Dendritic cell treated with granulocyte-macrophage colony-stimulating factor and Interleukin-4, amounts not matched to agents 40 ng/mL and 50 ng/mL, for 4 days (primary cell): ENCODE results near the gene IL12A.

Source experiments
- H3K27ac Mint-ChIP-seq: one replicate; pipeline ENCODE4 v1.8.0; 2022; ENCODE audit warnings: mild to moderate bottlenecking, mixed read lengths
- H3K27me3 Mint-ChIP-seq: one replicate; pipeline ENCODE4 v1.8.0; 2022; ENCODE audit warnings: mild to moderate bottlenecking, mixed read lengths
- H3K36me3 Mint-ChIP-seq: one replicate; pipeline ENCODE4 v1.8.0; 2022; ENCODE audit warnings: low read depth, mixed read lengths
- H3K4me1 Mint-ChIP-seq: one replicate; pipeline ENCODE4 v1.8.0; 2022; ENCODE audit warnings: low read depth, mixed read lengths
- H3K4me3 Mint-ChIP-seq: one replicate; pipeline ENCODE4 v1.8.0; 2022; ENCODE audit warnings: mild to moderate bottlenecking, moderate library complexity, mixed read lengths
- H3K9me3 Mint-ChIP-seq: one replicate; pipeline ENCODE4 v1.8.0; 2022; ENCODE audit warnings: mixed read lengths
- intact Hi-C: fragments of 100-400 bp; cut with micrococcal nuclease; formaldehyde crosslinking; loops from one replicate; pipeline ENCODE4 v1.15.0; 2022

IL12A gene

GRCh38 chr3:160027541-160028195 lies 39.0 kb downstream of the IL12A start:
- no peaks in the 10 kb centered on the region for H3K36me3 Mint-ChIP-seq
- H3K27ac Mint-ChIP-seq: peak overlapping the region; percentile 16
- H3K27me3 Mint-ChIP-seq: no peaks in the 10 kb centered on the region
- H3K4me3 Mint-ChIP-seq: no peak overlapping the region
- peaks cover 16% of the 10 kb centered on the region for H3K4me1 Mint-ChIP-seq
- no peaks in the 10 kb centered on the region for H3K9me3 Mint-ChIP-seq
- intact Hi-C loops: no loop called here

GRCh38 chr3:160035757-160036156 lies 47.1 kb downstream of the IL12A start:
- Mint-ChIP-seq H3K36me3 (no peaks in the 10 kb centered on the region), H3K27ac (no peak overlapping the region), H3K4me3 (no peak overlapping the region), H3K4me1 (peaks cover 7% of the 10 kb centered on the region), H3K9me3 (no peaks in the 10 kb centered on the region), H3K27me3 (peaks cover 31% of the 10 kb centered on the region)
- intact Hi-C loops: loop anchor here (10.0 kb wide), 2 partner anchors 109 to 179 kb away; no protein-coding TSS in a partner anchor

GRCh38 chr3:160038862-160039562 lies 50.4 kb downstream of the IL12A start:
- intact Hi-C loops: loop anchor here (10.0 kb wide), 2 partner anchors 106 to 176 kb away; no protein-coding TSS in a partner anchor
- peaks cover 21% of the 10 kb centered on the region for H3K9me3 Mint-ChIP-seq
- peaks cover 6% of the 10 kb centered on the region for H3K36me3 Mint-ChIP-seq
- peaks cover 13% of the 10 kb centered on the region for H3K4me1 Mint-ChIP-seq
- peak overlapping the region; percentile 66 for H3K4me3 Mint-ChIP-seq
- H3K27me3 Mint-ChIP-seq: peaks cover 33% of the 10 kb centered on the region
- no peak overlapping the region for H3K27ac Mint-ChIP-seq

GRCh38 chr3:160040181-160040580 lies 51.5 kb downstream of the IL12A start:
- H3K27ac Mint-ChIP-seq: no peak overlapping the region
- intact Hi-C loops: no loop called here
- peaks cover 21% of the 10 kb centered on the region for H3K9me3 Mint-ChIP-seq
- peaks cover 13% of the 10 kb centered on the region for H3K4me1 Mint-ChIP-seq
- H3K4me3 Mint-ChIP-seq: no peak overlapping the region
- peaks cover 6% of the 10 kb centered on the region for H3K36me3 Mint-ChIP-seq
- H3K27me3 Mint-ChIP-seq: peaks cover 33% of the 10 kb centered on the region

- Mint-ChIP-seq H3K9me3 (peaks cover 21% of the 10 kb centered on the region), H3K27me3 (peaks cover 32% of the 10 kb centered on the region)
- intact Hi-C loops: no loop called here
These were observed 52.8 kb downstream of the IL12A start for GRCh38 chr3:160041465-160041864.

GRCh38 chr3:160044121-160044520 lies 55.5 kb downstream of the IL12A start:
- intact Hi-C loops: no loop called here
- peaks cover 14% of the 10 kb centered on the region for H3K27me3 Mint-ChIP-seq
- peaks cover 6% of the 10 kb centered on the region for H3K36me3 Mint-ChIP-seq
- H3K4me3 Mint-ChIP-seq: no peak overlapping the region
- H3K9me3 Mint-ChIP-seq: peaks cover 21% of the 10 kb centered on the region
- H3K4me1 Mint-ChIP-seq: peaks cover 12% of the 10 kb centered on the region
- H3K27ac Mint-ChIP-seq: no peak overlapping the region

More at GRCh38 chr3:160041465-160041864, 52.8 kb downstream of the IL12A start:
- H3K36me3 Mint-ChIP-seq: peaks cover 6% of the 10 kb centered on the region
- no peak overlapping the region for H3K27ac Mint-ChIP-seq
- H3K4me1 Mint-ChIP-seq: peaks cover 13% of the 10 kb centered on the region
- no peak overlapping the region for H3K4me3 Mint-ChIP-seq
